K562 (cell line): ENCODE measurements around the gene NOSTRIN. TPM values are rescaled to one million over a fixed set of nuclear protein-coding genes. Genes with fewer than 3 reads are reported as not detected.
A peak's percentile ranks its signal among the peaks of the same experiment; 100 is the strongest.

Experiments used
- CCAR2 ChIP-seq: fragments of 200-400 bp; formaldehyde crosslinking; IDR thresholded peaks from 2 replicates; pipeline ENCODE4 v1.6.1; 2017; ENCODE audit warnings: mild to moderate bottlenecking, low read depth, low read length
- CREB3 ChIP-seq: fragments of 450-650 bp; conservative IDR thresholded peaks from 2 replicates; pipeline ENCODE4 v1.6.1; 2016; ENCODE audit warnings: missing genetic modification characterization, low read depth, mild to moderate bottlenecking, missing compliant biosample characterization, moderate library complexity
- CREB3L1 ChIP-seq: fragments of 450-650 bp; IDR thresholded peaks from 2 replicates; pipeline ENCODE4 v1.6.1; 2014; ENCODE audit warnings: low read depth, mild to moderate bottlenecking, moderate library complexity, borderline replicate concordance
- HCFC1 ChIP-seq: IDR thresholded peaks from 2 replicates; pipeline ENCODE4 v1.6.1; 2012; ENCODE audit warnings: low read depth, low read length, improper control_type of control experiment
- HMBOX1 ChIP-seq: sonication (generic); IDR thresholded peaks from 2 replicates; pipeline ENCODE4 v1.6.1; 2016
- JUNB ChIP-seq: fragments of 450-650 bp; formaldehyde crosslinking; conservative IDR thresholded peaks from 2 replicates; pipeline ENCODE4 v1.4.0; 2020; ENCODE audit warnings: mild to moderate bottlenecking
- MED1 ChIP-seq: sonication (generic); formaldehyde crosslinking; IDR thresholded peaks from 2 replicates; pipeline ENCODE4 v1.8.1; 2023; ENCODE audit warnings: missing genetic modification reagents, borderline replicate concordance
- MNT ChIP-seq, 2 experiments: fragments of 450-650 bp; conservative IDR thresholded peaks; 2 replicates each; pipeline ENCODE4 v1.6.1; 2017; ENCODE audit warnings: mild to moderate bottlenecking in 2 of 2, moderate library complexity in 2 of 2
- POLR2AphosphoS2 ChIP-seq: IDR thresholded peaks from 2 replicates; pipeline ENCODE4 v1.6.1; 2012; ENCODE audit warnings: low read length, improper control_type of control experiment
- POLR3G ChIP-seq: IDR thresholded peaks from 2 replicates; pipeline ENCODE4 v1.6.1; 2011; ENCODE audit not compliant: insufficient read length, insufficient replicate concordance; ENCODE audit errors: extremely low read depth
- THAP12 ChIP-seq: fragments of 250-450 bp; sonication (Bioruptor Pico); IDR thresholded peaks from 2 replicates; pipeline ENCODE4 v1.9.0; 2021; ENCODE audit warnings: mild to moderate bottlenecking, inconsistent platforms
- TRIM28 ChIP-seq: fragments of 450-650 bp; IDR thresholded peaks from 2 replicates; pipeline ENCODE4 v1.6.1; 2017
- ZNF133 ChIP-seq: fragments of 250-450 bp; sonication (Bioruptor Pico); IDR thresholded peaks from 2 replicates; pipeline ENCODE4 v1.4.0; 2020; ENCODE audit warnings: mild to moderate bottlenecking
- ZNF449 ChIP-seq: fragments of 250-450 bp; sonication (Bioruptor Pico); IDR thresholded peaks from 2 replicates; pipeline ENCODE4 v1.8.0; 2022; ENCODE audit warnings: moderate library complexity, mild to moderate bottlenecking, inconsistent platforms
- ZNF507 ChIP-seq: conservative IDR thresholded peaks from 2 replicates; pipeline ENCODE4 v1.6.1; 2017; ENCODE audit warnings: missing genetic modification characterization, missing compliant biosample characterization
- ZNF583 ChIP-seq: fragments of 250-450 bp; sonication (Bioruptor Pico); IDR thresholded peaks from 2 replicates; pipeline ENCODE4 v1.4.0; 2020
- polyA plus RNA-seq, 8 experiments: library from polyadenylated mRNA; depleted of rRNA in 4 of 8; stranded (reverse) in 5 of 8; unstranded in 3 of 8; fragments of >200 nt; fragmentation: Nextera tagmentation in 2 of 8; fragmentation: Illumina TruSeq in 1 of 8; extraction: Ambion mirVana in 2 of 8; extraction: Trizol in 1 of 8; gene quantifications; 2 replicates each; pipeline versions ENCODE4 v1.2.1 to v1.2.3, GENCODE V29; 2011 to 2014; ENCODE audit warnings: inconsistent platforms in 1 of 8, missing spikeins in 1 of 8
- total RNA-seq, 7 experiments: library from RNA; depleted of rRNA in 6 of 7; stranded (reverse); fragments of >200 nt in 6 of 7; fragmentation: Illumina TruSeq in 2 of 7; extraction: Trizol in 2 of 7; gene quantifications; 2 replicates each; pipeline versions ENCODE4 v1.2.1 to v1.2.3, GENCODE V29; 2011 to 2021; ENCODE audit warnings: low replicate concordance in 1 of 7

NOSTRIN gene
- total and polyA plus RNA-seq, 9 of the 15 experiments (the other 6 are each of a cell fraction or from before 2014, with no cell fraction given) = 26.7 to 82.9 (median 56.3) TPM

- TF ChIP-seq CREB3L1 = no peak
- no peak for TF ChIP-seq HCFC1
- no peak for TF ChIP-seq HMBOX1
- TF ChIP-seq THAP12 = no peak
- TF ChIP-seq POLR2AphosphoS2 = no peak
- no peak for TF ChIP-seq MED1
- TF ChIP-seq POLR3G = no peak
- no peak for TF ChIP-seq CCAR2
- 0 out of 2 replicates have a peak, but pooled peaks have one; percentile 15 for TF ChIP-seq TRIM28
- TF ChIP-seq ZNF583 = peak; percentile 59; the same call in 1 of the 2 replicates
- TF ChIP-seq CREB3 (tag) = no peak; the same call in 1 of the 2 replicates
- TF ChIP-seq MNT (conservative IDR thresholded peaks at IDR 0.05) = peak in 1 of 2 experiments; percentile 48; a peak in 2 of 4 replicates
- no peak for TF ChIP-seq ZNF507
- TF ChIP-seq ZNF133 = no peak
- TF ChIP-seq JUNB (CRISPR knock-in tag) = no peak
- no peak for TF ChIP-seq ZNF449 (CRISPR knock-in tag)
These were observed at the start of gene NOSTRIN (continued) for GRCh38 chr2:168801961-168802858.
